ENCODE measurements around the gene SNRPA.

The SNRPA gene

GRCh38 chr19:40811478-40812341 is 60.7 kb downstream of the SNRPA start:
- in situ Hi-C loops (cut with MboI; ENCODE audit: low sequenced_read_pairs) = loop anchor here (25.0 kb wide), 1 partner anchor 326 kb away; no protein-coding TSS in a partner anchor

GRCh38 chr19:40812571-40812970 is 61.6 kb downstream of the SNRPA start:
- in situ Hi-C loops (cut with MboI; ENCODE audit: low sequenced_read_pairs) = loop anchor here (25.0 kb wide), 1 partner anchor 325 kb away; no protein-coding TSS in a partner anchor

GRCh38 chr19:40813182-40813581 is 62.2 kb downstream of the SNRPA start:
- in situ Hi-C loops (cut with MboI; ENCODE audit: low sequenced_read_pairs) = loop anchor here (25.0 kb wide), 1 partner anchor 324 kb away; no protein-coding TSS in a partner anchor

Data from HL-60/S4 (cell line).